GM04504 (cell line): ENCODE data around the gene TBX5.

Experiments
- DNase-seq: peaks from one replicate; pipeline ENCODE4 v3.0.0-alpha.2; 2012; ENCODE audit warnings: low read depth

The TBX5 gene

DNA sequence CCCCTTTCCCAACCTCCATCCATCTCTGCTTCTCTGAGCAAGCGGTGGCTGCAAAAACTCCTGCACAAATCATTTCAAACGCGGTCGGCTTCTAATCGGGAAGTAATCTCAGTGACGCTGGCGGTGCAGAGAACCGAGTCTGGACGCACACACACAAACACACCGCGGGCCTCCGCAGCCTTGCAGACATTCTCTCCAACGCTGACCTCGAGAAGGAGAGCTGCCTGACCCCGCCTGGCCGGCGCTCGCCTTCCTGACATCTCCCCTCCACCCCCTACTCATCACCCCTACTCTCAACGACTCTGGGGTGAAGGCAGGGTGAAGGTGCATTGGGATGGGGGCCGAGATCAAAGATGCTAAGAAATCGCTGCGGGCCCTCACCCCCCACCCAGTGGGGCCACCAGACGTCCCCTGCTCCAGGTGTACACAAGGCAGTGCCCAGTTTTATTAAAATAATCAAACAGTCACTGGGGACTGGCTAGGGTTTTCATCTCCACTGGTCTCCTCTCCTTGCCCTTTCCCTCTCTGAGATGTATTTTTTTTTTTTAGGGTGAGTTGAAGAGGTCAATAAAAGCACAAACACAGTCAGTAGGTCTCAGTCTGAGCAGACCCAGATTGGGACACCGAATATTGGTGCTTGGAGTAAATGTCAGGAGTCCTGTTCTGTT lies 506 bp upstream of the TBX5 start:
- DNase-seq: no peak

- no peak for DNase-seq
Measured at GRCh38 chr12:114404926-114405518, 922 bp downstream of the TBX5 start.

- no peak for DNase-seq
Measured at GRCh38 chr12:114404083-114404925, 1.6 kb downstream of the TBX5 start.

- DNase-seq: no peak
Measured at GRCh38 chr12:114403690-114404066, 2.3 kb downstream of the TBX5 start.

DNA sequence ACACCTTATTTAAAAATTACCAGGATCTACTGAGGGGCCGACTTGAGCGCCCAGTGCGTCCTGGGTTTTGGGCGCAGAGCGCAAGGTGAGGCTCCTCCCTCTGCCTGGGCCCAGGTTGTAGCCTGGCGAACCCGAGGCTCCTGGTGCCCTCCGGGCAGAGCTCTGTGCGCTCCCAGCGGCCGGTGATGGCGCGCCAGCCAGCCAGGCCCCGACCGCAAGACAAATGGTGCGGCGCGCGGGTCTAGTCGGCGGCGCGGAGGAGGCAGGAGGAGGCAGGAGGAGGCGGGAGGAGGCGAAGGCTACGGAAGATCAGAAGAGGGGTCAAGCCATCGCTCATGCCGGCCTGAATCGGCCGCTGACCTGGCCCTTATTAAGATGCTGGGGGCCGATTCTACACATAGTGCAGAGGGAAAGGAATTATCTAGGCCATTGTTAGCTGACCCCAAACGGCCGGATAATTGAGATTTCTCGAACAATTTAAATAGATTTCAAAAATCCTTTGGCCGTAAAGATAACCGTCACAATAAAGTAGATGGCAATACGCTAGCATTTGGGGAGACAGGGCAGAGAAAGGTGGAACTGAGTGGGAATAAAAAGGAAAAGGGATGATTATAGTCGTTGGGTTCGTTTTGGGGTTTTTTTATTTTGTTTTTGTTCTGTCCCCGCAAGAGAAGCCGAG lies 2.8 kb downstream of the TBX5 start:
- DNase-seq: no peak

DNA sequence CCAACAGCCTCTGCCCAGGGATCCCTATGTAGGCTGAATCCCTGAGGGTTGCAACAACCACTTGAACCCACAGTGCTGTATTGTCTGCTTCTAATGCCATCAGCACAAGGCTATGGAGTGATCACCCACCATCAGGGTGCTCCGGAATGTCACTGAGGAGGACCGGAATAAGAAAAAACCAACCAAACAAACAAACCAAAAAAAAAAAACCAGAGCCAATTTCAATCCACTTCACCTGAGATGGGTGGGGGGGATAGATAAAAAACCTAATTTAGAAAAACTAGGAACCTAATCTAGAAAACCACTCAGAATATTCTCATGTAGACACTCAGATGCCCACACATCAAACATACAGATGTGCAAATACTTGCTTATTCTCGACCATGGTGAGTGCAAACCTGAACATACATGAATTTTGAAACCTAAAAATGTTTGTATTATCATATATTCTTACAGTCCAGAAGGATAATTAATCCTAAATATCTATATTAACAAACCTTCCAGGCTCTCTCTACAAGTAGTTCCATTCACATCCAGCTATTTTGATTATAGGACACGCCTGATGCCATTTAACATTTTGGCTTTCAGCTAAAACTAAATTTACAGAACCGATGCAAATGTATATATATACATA lies 3.7 kb downstream of the TBX5 start:
- no peak for DNase-seq

DNA sequence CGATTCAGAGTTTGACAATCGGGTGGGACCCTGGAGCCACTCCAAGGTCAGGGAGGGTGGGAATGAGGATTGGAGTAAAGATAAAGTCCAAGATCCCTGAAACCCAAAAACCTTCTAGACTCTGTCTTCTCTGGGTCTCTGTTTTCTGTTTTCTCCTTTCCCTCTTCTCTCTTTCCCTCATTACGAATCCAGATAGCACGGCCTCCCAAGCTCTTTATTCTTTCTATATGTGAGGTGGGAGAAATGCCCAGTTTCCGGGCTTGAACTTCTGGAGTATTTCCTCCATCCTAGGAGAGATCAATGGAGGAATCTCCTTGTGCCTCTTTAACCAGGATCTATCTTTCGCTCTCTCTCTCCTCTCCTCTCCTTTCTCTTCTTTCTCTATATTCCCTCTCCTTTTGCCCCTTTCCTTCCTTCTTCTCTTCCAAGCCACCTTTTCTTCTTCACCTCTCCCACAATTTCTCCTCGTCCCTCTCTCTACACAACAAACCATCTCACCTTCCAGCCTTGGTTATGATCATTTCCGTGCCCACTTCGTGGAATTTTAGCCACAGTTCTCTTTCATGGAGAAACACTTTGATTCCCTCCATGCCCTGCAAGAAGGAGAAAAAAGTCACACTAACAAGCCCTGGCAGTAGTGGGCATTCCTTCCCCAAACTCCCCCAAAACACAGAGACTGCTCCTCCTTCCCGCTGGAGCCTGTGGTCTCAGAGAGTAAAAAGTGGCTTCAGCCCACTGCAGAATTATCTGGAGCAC lies 4.4 kb downstream of the TBX5 start:
- DNase-seq: no peak

DNA sequence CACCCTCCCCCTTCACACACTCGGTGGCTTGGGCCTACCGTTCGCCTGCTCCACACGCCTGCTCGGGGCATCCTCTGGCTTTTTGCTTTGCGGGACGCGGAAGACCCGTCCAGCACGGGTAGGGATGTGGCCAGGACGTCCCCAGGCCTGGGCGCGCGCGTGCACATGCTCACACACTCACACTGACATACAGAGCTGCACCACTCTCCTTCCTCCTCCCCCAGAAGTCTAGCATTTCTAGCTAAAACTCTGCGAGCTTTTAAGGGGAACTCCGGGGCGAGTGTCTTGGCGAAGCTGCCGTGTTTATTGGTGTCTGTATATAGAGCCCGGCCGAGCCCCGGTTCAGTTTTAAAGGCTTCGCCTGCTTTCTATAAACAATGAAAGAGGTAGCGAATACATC lies 5.0 kb downstream of the TBX5 start:
- no peak for DNase-seq

DNA sequence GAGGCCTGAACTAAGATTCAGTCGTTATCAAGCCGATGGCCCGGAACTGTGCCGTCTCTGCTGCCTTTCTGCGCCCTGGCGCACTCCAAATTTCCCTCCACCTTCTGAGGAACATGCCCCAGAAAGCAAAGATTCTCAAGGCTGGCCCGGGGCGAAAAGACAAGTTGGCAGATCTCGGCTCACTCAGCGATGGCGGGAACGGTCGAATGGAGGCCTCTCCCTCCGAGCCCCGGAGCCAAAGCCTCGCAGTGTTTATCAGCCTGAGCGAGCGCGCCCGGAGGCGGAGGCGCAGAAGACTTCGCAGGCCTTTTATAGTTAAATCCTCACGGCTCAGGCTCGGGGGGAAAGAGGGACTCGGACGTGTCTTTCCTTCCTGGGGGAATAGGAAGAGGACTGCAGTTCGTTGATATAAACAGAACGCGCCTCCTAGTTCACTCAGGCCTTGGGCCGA lies 5.6 kb downstream of the TBX5 start:
- DNase-seq: no peak

DNA sequence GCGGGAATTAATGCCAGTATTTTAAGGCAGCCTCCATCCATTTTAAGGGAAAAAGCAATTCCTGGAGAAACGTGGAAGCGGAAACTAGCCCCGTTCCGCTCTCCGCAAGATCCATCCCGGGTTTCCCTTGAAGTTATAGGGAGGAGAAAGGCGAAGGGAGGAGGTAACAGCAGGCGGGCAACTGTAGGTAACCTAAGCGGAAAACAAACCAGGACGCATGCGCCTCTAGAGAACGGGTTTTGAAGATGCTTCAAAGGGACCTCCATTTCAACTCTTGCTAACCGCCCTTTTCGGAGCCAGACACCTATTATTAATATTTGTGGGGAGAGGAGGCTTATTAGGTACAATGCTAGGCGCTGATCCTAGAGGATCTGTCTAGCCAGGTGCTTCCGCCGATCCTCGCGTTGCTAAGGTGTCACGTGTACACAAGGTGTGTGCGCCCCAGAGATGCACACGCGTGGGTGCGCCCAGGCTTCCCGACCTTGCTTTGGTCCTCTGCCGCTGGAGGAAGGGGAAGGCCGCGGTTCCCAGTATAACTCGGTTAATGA lies 6.2 kb downstream of the TBX5 start:
- no peak for DNase-seq

GRCh38 chr12:114397978-114398881 lies 7.7 kb downstream of the TBX5 start:
- no peak for DNase-seq

DNA sequence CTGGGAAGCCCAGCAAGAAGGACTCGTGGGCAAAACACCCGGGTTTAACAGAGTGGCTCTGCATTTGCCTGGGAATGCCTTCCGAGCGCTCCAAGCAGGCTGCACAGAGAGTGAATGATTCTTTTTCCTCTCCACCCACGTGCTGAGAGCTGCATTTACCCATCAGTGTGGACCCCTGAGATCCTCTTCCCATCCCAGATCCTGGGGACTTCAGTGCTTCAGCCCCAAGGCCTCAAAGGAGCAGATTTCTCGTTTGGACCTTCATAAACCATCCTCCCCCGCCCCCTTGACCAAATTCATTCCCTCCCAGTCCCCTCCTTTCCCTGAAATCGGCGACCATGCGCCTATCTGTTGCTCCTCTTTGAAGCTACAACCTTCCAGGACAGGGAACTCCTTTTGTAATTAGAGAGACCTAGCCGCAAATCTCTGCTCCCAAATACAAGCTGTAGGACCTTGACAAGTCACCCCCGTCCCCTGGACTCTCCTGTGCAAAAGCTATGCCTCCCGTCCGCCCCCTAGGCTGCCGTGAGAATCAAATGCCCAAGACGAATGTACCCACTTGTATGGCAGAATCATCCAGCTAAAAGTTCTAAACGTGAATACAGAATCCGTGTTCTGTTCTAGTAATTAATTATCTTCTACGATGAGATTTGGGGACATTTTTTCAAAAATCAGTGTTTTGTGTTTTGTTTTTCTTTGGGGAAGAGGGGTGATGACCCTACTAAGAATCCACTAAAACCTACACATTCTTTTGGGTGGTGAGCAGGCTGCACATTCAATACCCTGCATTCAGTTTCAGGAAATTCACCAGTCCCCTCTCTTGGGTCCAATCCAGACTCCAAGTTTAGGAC lies 8.8 kb downstream of the TBX5 start:
- no peak for DNase-seq

DNA sequence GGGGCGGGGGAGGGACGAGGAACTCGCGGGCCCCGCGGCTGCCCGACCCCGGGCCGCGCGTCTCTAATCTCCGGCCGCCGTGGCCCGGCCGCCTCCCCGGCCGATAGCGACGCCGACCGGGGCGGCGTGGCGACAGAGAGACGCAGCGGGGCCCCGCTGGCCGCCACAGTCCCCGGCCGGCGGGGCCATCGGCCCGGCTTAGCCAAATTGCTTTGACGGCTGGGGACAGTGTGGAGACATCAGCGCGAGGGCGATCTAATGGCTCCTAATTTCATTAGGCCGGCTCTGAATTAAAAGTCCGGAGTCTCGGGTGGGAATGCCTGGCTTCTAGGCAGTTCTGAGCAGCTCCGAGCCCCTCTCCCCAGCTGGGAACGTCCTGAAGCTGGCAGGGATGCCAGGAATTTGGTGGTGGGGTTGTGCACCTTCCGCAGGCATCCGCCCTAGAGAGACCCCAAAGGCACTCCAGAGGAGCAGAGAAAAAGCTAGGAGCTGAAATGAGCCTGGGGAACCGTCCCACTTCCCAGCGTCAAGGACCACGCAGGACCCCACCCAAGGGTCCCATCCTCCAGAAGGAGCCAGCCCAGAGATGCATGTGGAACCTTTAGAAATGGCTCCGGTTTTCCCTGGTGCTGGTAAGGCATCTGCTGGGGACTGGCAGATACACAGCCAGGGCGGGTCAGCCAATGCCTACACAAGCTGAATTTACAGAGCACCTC lies 9.6 kb downstream of the TBX5 start:
- DNase-seq: no peak

GRCh38 chr12:114395755-114396152 lies 10.2 kb downstream of the TBX5 start:
- no peak for DNase-seq

GRCh38 chr12:114395233-114395632 lies 10.7 kb downstream of the TBX5 start:
- no peak for DNase-seq

GRCh38 chr12:114393569-114393968 lies 12.4 kb downstream of the TBX5 start:
- DNase-seq: no peak

GRCh38 chr12:114392909-114393308 lies 13.0 kb downstream of the TBX5 start:
- no peak for DNase-seq

- no peak for DNase-seq
Measured at GRCh38 chr12:114391088-114391487, 14.9 kb downstream of the TBX5 start.
